GM23338 (cell line): Measurements from ENCODE around the gene FTCD. TPM values are rescaled to one million over a fixed set of nuclear protein-coding genes. Genes with fewer than 3 reads are reported as not detected.

Experiments used
- ATAC-seq: fragments of 200-7000 bp; cut with Tn5 transposase; 3 replicates; pipeline ENCODE4 v1.9.1; 2020
- DNase-seq: peaks from one replicate; pipeline ENCODE4 v3.0.0-alpha.2; 2015; ENCODE audit warnings: low spot score
- H2AFZ ChIP-seq: fragments of 200-600 bp; sonication (generic); 2 replicates; pipeline ENCODE4 v1.8.0; 2016; ENCODE audit warnings: antibody characterized with exemption, mild to moderate bottlenecking, moderate library complexity
- H3F3A ChIP-seq: fragments of 200-600 bp; sonication (generic); replicated peaks from 2 replicates; pipeline ENCODE4 v1.8.0; 2017; ENCODE audit warnings: antibody characterized with exemption, mixed run types, low read depth
- H3K27ac ChIP-seq: fragments of 200-600 bp; sonication (generic); 2 replicates; pipeline ENCODE4 v1.6.1; 2016; ENCODE audit warnings: low read depth
- H3K27me3 ChIP-seq: fragments of 200-600 bp; sonication (generic); 2 replicates; pipeline ENCODE4 v1.8.0; 2016; ENCODE audit warnings: mild to moderate bottlenecking, mixed run types, moderate library complexity; ENCODE audit not compliant: insufficient read depth
- H3K36me3 ChIP-seq: fragments of 200-600 bp; sonication (generic); 2 replicates; pipeline ENCODE4 v1.8.0; 2016; ENCODE audit warnings: mild to moderate bottlenecking; ENCODE audit not compliant: insufficient read depth
- H3K4me1 ChIP-seq: fragments of 200-600 bp; sonication (generic); 2 replicates; pipeline ENCODE4 v1.8.0; 2016; ENCODE audit warnings: mild to moderate bottlenecking, moderate library complexity; ENCODE audit not compliant: insufficient read depth
- H3K4me2 ChIP-seq: fragments of 200-600 bp; sonication (generic); 2 replicates; pipeline ENCODE4 v1.7.1; 2017; ENCODE audit warnings: mixed run types
- H3K4me3 ChIP-seq: fragments of 200-600 bp; sonication (generic); 2 replicates; pipeline ENCODE4 v1.6.1; 2016; ENCODE audit warnings: mixed run types
- H3K79me2 ChIP-seq: fragments of 200-600 bp; sonication (generic); replicated peaks from 2 replicates; pipeline ENCODE4 v1.8.0; 2017; ENCODE audit warnings: mild to moderate bottlenecking; ENCODE audit not compliant: insufficient read depth
- H3K9me2 ChIP-seq: fragments of 200-600 bp; sonication (generic); 2 replicates; pipeline ENCODE4 v1.8.0; 2017; ENCODE audit not compliant: insufficient read depth
- H4K20me1 ChIP-seq: fragments of 200-600 bp; sonication (generic); replicated peaks from 2 replicates; pipeline ENCODE4 v1.8.0; 2017; ENCODE audit warnings: mild to moderate bottlenecking; ENCODE audit not compliant: insufficient read depth
- H3K27ac Mint-ChIP-seq: 2 replicates; pipeline ENCODE4 v1.8.0; 2020; ENCODE audit warnings: inconsistent platforms, mild to moderate bottlenecking, moderate library complexity, mixed read lengths
- H3K27me3 Mint-ChIP-seq: 3 replicates; pipeline ENCODE4 v1.8.0; 2022; ENCODE audit warnings: low read depth, mild to moderate bottlenecking, moderate library complexity, mixed read lengths, inconsistent platforms; ENCODE audit not compliant: insufficient read depth, poor library complexity
- H3K36me3 Mint-ChIP-seq: 3 replicates; pipeline ENCODE4 v1.8.0; 2021; ENCODE audit warnings: low read depth, mild to moderate bottlenecking, inconsistent platforms, moderate library complexity, mixed read lengths
- H3K4me1 Mint-ChIP-seq: 3 replicates; pipeline ENCODE4 v1.8.0; 2020; ENCODE audit warnings: mild to moderate bottlenecking, inconsistent platforms, mixed read lengths
- H3K4me3 Mint-ChIP-seq: 3 replicates; pipeline ENCODE4 v1.8.0; 2021; ENCODE audit warnings: moderate library complexity, mild to moderate bottlenecking, inconsistent platforms, mixed read lengths
- H3K9me3 Mint-ChIP-seq: 3 replicates; pipeline ENCODE4 v1.8.0; 2020; ENCODE audit warnings: moderate library complexity, mild to moderate bottlenecking, inconsistent platforms, mixed read lengths
- CREB1 ChIP-seq: fragments of 250-450 bp; sonication (Bioruptor Pico); IDR thresholded peaks from 2 replicates; pipeline ENCODE4 v1.5.0; 2020; ENCODE audit warnings: low read depth, mild to moderate bottlenecking, moderate library complexity
- EZH2 ChIP-seq: fragments of 200-600 bp; sonication (generic); IDR thresholded peaks from one replicate; pipeline ENCODE4 v1.8.0; 2017; ENCODE audit warnings: antibody characterized with exemption, mild to moderate bottlenecking, low read depth; ENCODE audit not compliant: unreplicated experiment
- EZH2phosphoT487 ChIP-seq: fragments of 200-600 bp; sonication (generic); IDR thresholded peaks from one replicate; pipeline ENCODE4 v1.8.1; 2018; ENCODE audit warnings: antibody characterized with exemption; ENCODE audit not compliant: unreplicated experiment
- JUNB ChIP-seq: IDR thresholded peaks from one replicate; pipeline ENCODE4 v1.6.1; 2016; ENCODE audit warnings: antibody characterized with exemption; ENCODE audit not compliant: unreplicated experiment
- NANOG ChIP-seq: IDR thresholded peaks from 2 replicates; pipeline ENCODE4 v1.6.1; 2016; ENCODE audit warnings: antibody characterized with exemption, borderline replicate concordance
- POLR2AphosphoS5 ChIP-seq: IDR thresholded peaks from 2 replicates; pipeline ENCODE4 v1.6.1; 2016; ENCODE audit warnings: antibody characterized with exemption, low read depth
- STAT1 ChIP-seq: IDR thresholded peaks from one replicate; pipeline ENCODE4 v1.6.1; 2016; ENCODE audit warnings: antibody characterized with exemption; ENCODE audit not compliant: unreplicated experiment
- ZNF114 ChIP-seq: fragments of 250-450 bp; sonication (Bioruptor Pico); IDR thresholded peaks from 2 replicates; pipeline ENCODE4 v1.5.0; 2020; ENCODE audit warnings: mild to moderate bottlenecking, moderate library complexity
- ZNF331 ChIP-seq: fragments of 250-450 bp; sonication (Bioruptor Pico); IDR thresholded peaks from 2 replicates; pipeline ENCODE4 v1.5.0; 2020; ENCODE audit warnings: low read depth, mild to moderate bottlenecking, moderate library complexity
- polyA plus RNA-seq: library from polyadenylated mRNA; unstranded; fragments of >200 nt; fragmentation: Nextera tagmentation; extraction: Ambion mirVana; gene quantifications from 2 replicates; pipeline ENCODE4 v1.2.1, GENCODE V29; 2016
- total RNA-seq: library from RNA; depleted of rRNA; stranded (reverse); fragments of >200 nt; shearing (Covaris generic); gene quantifications from 2 replicates; pipeline ENCODE4 v1.2.3, GENCODE V29; 2014
- TF ChIP-seq, protein P1 (sequence below), 2 experiments: fragments of 200-600 bp in 1 of 2; sonication (generic) in 1 of 2; conservative IDR thresholded peaks; 2 replicates each; pipeline versions ENCODE4 v1.5.1 to v1.6.1; 2016 to 2017; ENCODE audit warnings: antibody characterized with exemption in 2 of 2, low read depth in 2 of 2, mild to moderate bottlenecking in 2 of 2, moderate library complexity in 1 of 2
- TF ChIP-seq, protein P2 (sequence below): IDR thresholded peaks from 2 replicates; pipeline ENCODE4 v1.6.1; 2016; ENCODE audit warnings: antibody characterized with exemption
- TF ChIP-seq, protein P3 (sequence below): fragments of 250-450 bp; sonication (Bioruptor Pico); IDR thresholded peaks from 2 replicates; pipeline ENCODE4 v1.5.0; 2020; ENCODE audit warnings: mild to moderate bottlenecking, moderate library complexity
- TF ChIP-seq, protein P4 (sequence below): IDR thresholded peaks from one replicate; pipeline ENCODE4 v1.6.1; 2018; ENCODE audit warnings: antibody characterized with exemption; ENCODE audit not compliant: unreplicated experiment

FTCD gene
- total and polyA plus RNA-seq, 2 experiments from 2014 or later: 0.90 to 2.3 TPM

DNA sequence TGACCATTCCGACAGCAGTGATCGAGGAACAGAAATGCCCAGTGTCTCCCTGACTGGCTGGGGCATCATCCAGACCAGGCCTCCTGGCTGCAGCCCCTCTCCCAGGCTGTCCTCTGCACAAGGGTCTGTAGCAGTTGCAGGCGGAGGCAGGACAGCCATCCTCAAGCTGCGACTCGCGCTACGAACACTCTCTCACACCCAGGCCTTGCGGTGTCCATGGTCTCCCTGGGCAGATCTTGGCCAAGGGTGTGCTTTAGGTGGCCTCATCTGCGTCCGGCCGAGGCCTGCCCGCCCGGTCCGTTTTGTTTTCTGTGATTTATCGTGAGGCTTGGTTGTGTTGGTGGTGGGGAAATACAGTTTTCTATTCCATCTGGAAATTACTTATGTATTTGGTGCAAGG is 15.7 kb downstream of the FTCD start:
- ATAC-seq: no peak
- no peak for DNase-seq
- Histone ChIP-seq H2AFZ (no peak overlapping the region), H3K36me3 (no peaks in the 10 kb centered on the region), H3K79me2 (no peaks in the 10 kb centered on the region), H3K4me1 (no peaks in the 10 kb centered on the region), H3K4me2 (no peak overlapping the region), H3K27ac (no peak overlapping the region), H3K9me2 (no peaks in the 10 kb centered on the region), H3K4me3 (no peak overlapping the region), H4K20me1 (no peaks in the 10 kb centered on the region), H3K27me3 (no peaks in the 10 kb centered on the region), H3F3A (0 out of 2 replicates have a peak, but pooled peaks cover under 1% of the 10 kb centered on the region)
- peaks cover 3% of the 10 kb centered on the region for H3K27me3 Mint-ChIP-seq
- H3K4me1 Mint-ChIP-seq: peaks cover 7% of the 10 kb centered on the region; the same call in 2 of the 3 replicates
- H3K9me3 Mint-ChIP-seq: peaks cover 2% of the 10 kb centered on the region; the same call in 2 of the 3 replicates
- TF ChIP-seq STAT1 (no peak), NANOG (no peak), EZH2phosphoT487 (no peak), JUNB (no peak), ZNF331 (CRISPR knock-in tag) (no peak), CREB1 (no peak), POLR2AphosphoS5 (no peak), EZH2 (no peak), ZNF114 (CRISPR knock-in tag) (no peak)
- TF ChIP-seq, protein P1, sequence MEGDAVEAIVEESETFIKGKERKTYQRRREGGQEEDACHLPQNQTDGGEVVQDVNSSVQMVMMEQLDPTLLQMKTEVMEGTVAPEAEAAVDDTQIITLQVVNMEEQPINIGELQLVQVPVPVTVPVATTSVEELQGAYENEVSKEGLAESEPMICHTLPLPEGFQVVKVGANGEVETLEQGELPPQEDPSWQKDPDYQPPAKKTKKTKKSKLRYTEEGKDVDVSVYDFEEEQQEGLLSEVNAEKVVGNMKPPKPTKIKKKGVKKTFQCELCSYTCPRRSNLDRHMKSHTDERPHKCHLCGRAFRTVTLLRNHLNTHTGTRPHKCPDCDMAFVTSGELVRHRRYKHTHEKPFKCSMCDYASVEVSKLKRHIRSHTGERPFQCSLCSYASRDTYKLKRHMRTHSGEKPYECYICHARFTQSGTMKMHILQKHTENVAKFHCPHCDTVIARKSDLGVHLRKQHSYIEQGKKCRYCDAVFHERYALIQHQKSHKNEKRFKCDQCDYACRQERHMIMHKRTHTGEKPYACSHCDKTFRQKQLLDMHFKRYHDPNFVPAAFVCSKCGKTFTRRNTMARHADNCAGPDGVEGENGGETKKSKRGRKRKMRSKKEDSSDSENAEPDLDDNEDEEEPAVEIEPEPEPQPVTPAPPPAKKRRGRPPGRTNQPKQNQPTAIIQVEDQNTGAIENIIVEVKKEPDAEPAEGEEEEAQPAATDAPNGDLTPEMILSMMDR (conservative IDR thresholded peaks at IDR 0.05; ENCODE audit: low read depth in 2 of 2): no peak
- TF ChIP-seq, protein P2, sequence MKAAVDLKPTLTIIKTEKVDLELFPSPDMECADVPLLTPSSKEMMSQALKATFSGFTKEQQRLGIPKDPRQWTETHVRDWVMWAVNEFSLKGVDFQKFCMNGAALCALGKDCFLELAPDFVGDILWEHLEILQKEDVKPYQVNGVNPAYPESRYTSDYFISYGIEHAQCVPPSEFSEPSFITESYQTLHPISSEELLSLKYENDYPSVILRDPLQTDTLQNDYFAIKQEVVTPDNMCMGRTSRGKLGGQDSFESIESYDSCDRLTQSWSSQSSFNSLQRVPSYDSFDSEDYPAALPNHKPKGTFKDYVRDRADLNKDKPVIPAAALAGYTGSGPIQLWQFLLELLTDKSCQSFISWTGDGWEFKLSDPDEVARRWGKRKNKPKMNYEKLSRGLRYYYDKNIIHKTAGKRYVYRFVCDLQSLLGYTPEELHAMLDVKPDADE: no peak
- TF ChIP-seq, protein P3, sequence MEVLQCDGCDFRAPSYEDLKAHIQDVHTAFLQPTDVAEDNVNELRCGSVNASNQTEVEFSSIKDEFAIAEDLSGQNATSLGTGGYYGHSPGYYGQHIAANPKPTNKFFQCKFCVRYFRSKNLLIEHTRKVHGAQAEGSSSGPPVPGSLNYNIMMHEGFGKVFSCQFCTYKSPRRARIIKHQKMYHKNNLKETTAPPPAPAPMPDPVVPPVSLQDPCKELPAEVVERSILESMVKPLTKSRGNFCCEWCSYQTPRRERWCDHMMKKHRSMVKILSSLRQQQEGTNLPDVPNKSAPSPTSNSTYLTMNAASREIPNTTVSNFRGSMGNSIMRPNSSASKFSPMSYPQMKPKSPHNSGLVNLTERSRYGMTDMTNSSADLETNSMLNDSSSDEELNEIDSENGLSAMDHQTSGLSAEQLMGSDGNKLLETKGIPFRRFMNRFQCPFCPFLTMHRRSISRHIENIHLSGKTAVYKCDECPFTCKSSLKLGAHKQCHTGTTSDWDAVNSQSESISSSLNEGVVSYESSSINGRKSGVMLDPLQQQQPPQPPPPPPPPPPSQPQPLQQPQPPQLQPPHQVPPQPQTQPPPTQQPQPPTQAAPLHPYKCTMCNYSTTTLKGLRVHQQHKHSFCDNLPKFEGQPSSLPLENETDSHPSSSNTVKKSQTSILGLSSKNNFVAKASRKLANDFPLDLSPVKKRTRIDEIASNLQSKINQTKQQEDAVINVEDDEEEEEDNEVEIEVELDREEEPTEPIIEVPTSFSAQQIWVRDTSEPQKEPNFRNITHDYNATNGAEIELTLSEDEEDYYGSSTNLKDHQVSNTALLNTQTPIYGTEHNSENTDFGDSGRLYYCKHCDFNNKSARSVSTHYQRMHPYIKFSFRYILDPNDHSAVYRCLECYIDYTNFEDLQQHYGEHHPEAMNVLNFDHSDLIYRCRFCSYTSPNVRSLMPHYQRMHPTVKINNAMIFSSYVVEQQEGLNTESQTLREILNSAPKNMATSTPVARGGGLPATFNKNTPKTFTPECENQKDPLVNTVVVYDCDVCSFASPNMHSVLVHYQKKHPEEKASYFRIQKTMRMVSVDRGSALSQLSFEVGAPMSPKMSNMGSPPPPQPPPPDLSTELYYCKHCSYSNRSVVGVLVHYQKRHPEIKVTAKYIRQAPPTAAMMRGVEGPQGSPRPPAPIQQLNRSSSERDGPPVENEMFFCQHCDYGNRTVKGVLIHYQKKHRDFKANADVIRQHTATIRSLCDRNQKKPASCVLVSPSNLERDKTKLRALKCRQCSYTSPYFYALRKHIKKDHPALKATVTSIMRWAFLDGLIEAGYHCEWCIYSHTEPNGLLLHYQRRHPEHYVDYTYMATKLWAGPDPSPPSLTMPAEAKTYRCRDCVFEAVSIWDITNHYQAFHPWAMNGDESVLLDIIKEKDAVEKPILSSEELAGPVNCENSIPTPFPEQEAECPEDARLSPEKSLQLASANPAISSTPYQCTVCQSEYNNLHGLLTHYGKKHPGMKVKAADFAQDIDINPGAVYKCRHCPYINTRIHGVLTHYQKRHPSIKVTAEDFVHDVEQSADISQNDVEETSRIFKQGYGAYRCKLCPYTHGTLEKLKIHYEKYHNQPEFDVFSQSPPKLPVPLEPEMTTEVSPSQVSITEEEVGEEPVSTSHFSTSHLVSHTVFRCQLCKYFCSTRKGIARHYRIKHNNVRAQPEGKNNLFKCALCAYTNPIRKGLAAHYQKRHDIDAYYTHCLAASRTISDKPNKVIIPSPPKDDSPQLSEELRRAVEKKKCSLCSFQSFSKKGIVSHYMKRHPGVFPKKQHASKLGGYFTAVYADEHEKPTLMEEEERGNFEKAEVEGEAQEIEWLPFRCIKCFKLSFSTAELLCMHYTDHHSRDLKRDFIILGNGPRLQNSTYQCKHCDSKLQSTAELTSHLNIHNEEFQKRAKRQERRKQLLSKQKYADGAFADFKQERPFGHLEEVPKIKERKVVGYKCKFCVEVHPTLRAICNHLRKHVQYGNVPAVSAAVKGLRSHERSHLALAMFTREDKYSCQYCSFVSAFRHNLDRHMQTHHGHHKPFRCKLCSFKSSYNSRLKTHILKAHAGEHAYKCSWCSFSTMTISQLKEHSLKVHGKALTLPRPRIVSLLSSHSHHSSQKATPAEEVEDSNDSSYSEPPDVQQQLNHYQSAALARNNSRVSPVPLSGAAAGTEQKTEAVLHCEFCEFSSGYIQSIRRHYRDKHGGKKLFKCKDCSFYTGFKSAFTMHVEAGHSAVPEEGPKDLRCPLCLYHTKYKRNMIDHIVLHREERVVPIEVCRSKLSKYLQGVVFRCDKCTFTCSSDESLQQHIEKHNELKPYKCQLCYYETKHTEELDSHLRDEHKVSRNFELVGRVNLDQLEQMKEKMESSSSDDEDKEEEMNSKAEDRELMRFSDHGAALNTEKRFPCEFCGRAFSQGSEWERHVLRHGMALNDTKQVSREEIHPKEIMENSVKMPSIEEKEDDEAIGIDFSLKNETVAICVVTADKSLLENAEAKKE (CRISPR knock-in tag): no peak
- TF ChIP-seq, protein P4, sequence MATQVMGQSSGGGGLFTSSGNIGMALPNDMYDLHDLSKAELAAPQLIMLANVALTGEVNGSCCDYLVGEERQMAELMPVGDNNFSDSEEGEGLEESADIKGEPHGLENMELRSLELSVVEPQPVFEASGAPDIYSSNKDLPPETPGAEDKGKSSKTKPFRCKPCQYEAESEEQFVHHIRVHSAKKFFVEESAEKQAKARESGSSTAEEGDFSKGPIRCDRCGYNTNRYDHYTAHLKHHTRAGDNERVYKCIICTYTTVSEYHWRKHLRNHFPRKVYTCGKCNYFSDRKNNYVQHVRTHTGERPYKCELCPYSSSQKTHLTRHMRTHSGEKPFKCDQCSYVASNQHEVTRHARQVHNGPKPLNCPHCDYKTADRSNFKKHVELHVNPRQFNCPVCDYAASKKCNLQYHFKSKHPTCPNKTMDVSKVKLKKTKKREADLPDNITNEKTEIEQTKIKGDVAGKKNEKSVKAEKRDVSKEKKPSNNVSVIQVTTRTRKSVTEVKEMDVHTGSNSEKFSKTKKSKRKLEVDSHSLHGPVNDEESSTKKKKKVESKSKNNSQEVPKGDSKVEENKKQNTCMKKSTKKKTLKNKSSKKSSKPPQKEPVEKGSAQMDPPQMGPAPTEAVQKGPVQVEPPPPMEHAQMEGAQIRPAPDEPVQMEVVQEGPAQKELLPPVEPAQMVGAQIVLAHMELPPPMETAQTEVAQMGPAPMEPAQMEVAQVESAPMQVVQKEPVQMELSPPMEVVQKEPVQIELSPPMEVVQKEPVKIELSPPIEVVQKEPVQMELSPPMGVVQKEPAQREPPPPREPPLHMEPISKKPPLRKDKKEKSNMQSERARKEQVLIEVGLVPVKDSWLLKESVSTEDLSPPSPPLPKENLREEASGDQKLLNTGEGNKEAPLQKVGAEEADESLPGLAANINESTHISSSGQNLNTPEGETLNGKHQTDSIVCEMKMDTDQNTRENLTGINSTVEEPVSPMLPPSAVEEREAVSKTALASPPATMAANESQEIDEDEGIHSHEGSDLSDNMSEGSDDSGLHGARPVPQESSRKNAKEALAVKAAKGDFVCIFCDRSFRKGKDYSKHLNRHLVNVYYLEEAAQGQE: no peak
- peaks cover 12% of the 10 kb centered on the region for H3K36me3 Mint-ChIP-seq
- H3K4me3 Mint-ChIP-seq: no peak overlapping the region
- H3K27ac Mint-ChIP-seq: no peak overlapping the region
